ENCODE data around the gene IQCB1.
"Not testable (repeated sequence)": the region's sequence is repeated elsewhere in the genome, so short reads cannot be mapped to it uniquely, and the experiment has no call there.

Gene IQCB1

GRCh38 chr3:121863801-121864200, 28.9 kb upstream of the IQCB1 start:
- no peak for DNase-seq (ENCODE audit: low read depth)
- TF ChIP-seq CTCF (IDR thresholded peaks at IDR 0.05; ENCODE audit: control insufficient read depth, insufficient read depth, low read depth, low read length, missing control alignments) = no peak
- no peak overlapping the region for H3K4me3 ChIP-seq (ENCODE audit: control insufficient read depth, low read depth, low read length)

DNA sequence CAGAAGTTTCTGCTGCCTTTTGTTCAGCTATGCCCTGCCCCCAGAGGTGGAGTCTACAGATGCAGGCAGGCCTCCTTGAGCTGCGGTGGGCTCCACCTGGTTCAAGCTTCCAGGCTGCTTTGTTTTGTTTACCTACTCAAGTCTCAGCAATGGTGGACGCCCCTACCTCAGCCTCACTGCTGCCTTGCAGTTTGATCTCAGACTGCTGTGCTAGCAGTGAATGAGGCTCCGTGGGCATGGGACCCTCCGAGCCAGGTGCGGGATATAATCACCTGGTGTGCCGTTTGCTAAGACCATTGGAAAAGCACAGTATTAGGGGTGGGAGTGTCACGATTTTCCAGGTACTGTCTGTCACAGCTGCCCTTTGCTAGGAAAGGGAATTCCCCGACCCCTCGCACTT, 28.4 kb upstream of the IQCB1 start:
- DNase-seq (ENCODE audit: low read depth); H3K4me3 ChIP-seq (ENCODE audit: control insufficient read depth, low read depth, low read length): not testable (repeated sequence)

DNA sequence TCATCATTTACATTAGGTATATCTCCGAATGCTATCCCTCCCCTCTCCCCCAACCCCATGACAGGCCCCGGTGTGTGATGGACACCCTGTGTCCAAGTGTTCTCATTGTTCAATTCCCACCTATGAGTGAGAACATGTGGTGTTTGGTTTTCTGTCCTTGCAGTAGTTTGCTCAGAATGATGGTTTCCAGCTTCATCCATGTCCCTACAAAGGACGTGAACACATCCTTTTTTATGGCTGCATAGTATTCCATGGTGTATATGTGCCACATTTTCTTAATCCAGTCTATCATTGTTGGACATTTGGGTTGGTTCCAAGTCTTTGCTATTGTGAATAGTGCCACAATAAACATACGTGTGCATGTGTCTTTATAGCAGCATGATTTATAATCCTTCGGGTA, 22.9 kb upstream of the IQCB1 start:
- DNase-seq (ENCODE audit: low read depth); H3K4me3 ChIP-seq (ENCODE audit: control insufficient read depth, low read depth, low read length): not testable (repeated sequence)

DNA sequence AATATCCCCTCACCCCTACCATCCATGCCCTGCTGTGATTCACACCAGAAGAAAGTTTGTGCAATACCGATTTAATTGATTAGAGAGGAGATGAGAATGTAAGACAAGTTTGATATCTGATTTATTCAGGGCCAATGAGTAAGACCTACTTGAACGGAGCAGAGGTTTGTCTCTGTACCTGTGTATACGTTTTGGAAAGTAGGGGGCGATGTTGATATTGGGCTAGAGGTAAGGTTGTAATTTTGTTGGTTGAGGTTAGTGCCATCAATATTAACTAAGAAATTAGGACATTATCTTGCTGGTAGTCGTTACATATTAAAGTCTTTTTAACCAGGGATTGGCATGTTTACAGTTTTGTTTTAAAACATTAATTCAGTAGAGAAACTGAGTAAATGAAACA, 20.7 kb upstream of the IQCB1 start:
- no peak for DNase-seq (ENCODE audit: low read depth)
- peak; percentile 11 for TF ChIP-seq CTCF (IDR thresholded peaks at IDR 0.05; ENCODE audit: control insufficient read depth, insufficient read depth, low read depth, low read length, missing control alignments)
- no peak overlapping the region for H3K4me3 ChIP-seq (ENCODE audit: control insufficient read depth, low read depth, low read length)

- no peak for TF ChIP-seq CTCF (IDR thresholded peaks at IDR 0.05; ENCODE audit: control insufficient read depth, insufficient read depth, low read depth, low read length, missing control alignments)
Observed at GRCh38 chr3:121852256-121852655, 17.4 kb upstream of the IQCB1 start.

GRCh38 chr3:121844892-121845291, 10.0 kb upstream of the IQCB1 start:
- TF ChIP-seq CTCF (IDR thresholded peaks at IDR 0.05; ENCODE audit: control insufficient read depth, insufficient read depth, low read depth, low read length, missing control alignments) = no peak
- H3K4me3 ChIP-seq (ENCODE audit: control insufficient read depth, low read depth, low read length) = no peak overlapping the region
- no peak for DNase-seq (ENCODE audit: low read depth)

More at GRCh38 chr3:121852256-121852655, 17.4 kb upstream of the IQCB1 start:
- no peak overlapping the region for H3K4me3 ChIP-seq (ENCODE audit: control insufficient read depth, low read depth, low read length)
- DNase-seq (ENCODE audit: low read depth) = no peak

DNA sequence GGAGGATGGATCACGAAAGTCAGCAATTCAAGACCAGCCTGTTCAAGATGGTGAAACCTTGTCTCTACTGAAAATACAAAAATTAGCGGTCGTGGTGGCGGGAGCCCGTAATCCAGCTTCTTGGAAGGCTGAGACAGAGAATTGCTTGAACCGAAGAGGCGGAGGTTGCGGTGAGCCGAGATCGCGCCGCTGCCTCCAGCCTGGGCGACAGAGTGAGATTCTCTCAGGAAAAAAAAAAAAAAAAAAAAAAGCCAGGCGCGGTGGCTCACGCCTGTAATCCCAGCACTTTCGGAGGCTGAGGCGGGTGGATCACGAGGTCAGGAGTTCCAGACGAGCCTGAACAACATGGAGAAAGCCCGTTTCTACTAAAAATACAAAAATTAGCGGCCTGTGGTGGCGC, 5.1 kb upstream of the IQCB1 start:
- no peak for TF ChIP-seq CTCF (IDR thresholded peaks at IDR 0.05; ENCODE audit: control insufficient read depth, insufficient read depth, low read depth, low read length, missing control alignments)
- no peak overlapping the region for H3K4me3 ChIP-seq (ENCODE audit: control insufficient read depth, low read depth, low read length)
- no peak for DNase-seq (ENCODE audit: low read depth)

- no peak for TF ChIP-seq CTCF (IDR thresholded peaks at IDR 0.05; ENCODE audit: control insufficient read depth, insufficient read depth, low read depth, low read length, missing control alignments)
Observed at GRCh38 chr3:121836481-121836880, 1.6 kb upstream of the IQCB1 start.

More at GRCh38 chr3:121836481-121836880, 1.6 kb upstream of the IQCB1 start:
- H3K4me3 ChIP-seq (ENCODE audit: control insufficient read depth, low read depth, low read length) = no peak overlapping the region
- DNase-seq (ENCODE audit: low read depth) = no peak
